SU-DHL-6 (cell line): ENCODE measurements around the gene ENO2.

Source experiments
- H2AFZ ChIP-seq: fragments of 200-600 bp; sonication (generic); 2 replicates; pipeline ENCODE4 v1.6.1; 2014; ENCODE audit warnings: low read depth, mild to moderate bottlenecking, moderate library complexity, mixed read lengths, antibody characterized with exemption, low read length; ENCODE audit not compliant: severe bottlenecking
- H3F3A ChIP-seq: fragments of 200-600 bp; shearing (Covaris generic); 2 replicates; pipeline ENCODE4 v1.6.0; 2016; ENCODE audit warnings: antibody characterized with exemption, mild to moderate bottlenecking; ENCODE audit not compliant: insufficient read depth
- H3K27ac ChIP-seq: fragments of 200-600 bp; sonication (generic); 2 replicates; pipeline ENCODE4 v1.5.1; 2016; ENCODE audit warnings: low read depth, mild to moderate bottlenecking, low read length, moderate library complexity, mixed read lengths
- H3K27me3 ChIP-seq: fragments of 200-600 bp; sonication (generic), shearing (Covaris generic); 2 replicates; pipeline ENCODE4 v1.6.0; 2014; ENCODE audit warnings: mild to moderate bottlenecking, low read length
- H3K36me3 ChIP-seq: fragments of 200-600 bp; sonication (generic); 2 replicates; pipeline ENCODE4 v1.6.1; 2014; ENCODE audit warnings: mild to moderate bottlenecking, low read length, mixed read lengths
- H3K4me2 ChIP-seq: fragments of 300-600, 200-600 bp; shearing (Covaris generic), sonication (generic); 2 replicates; pipeline ENCODE4 v1.6.0; 2014; ENCODE audit warnings: low read length, low read depth, mild to moderate bottlenecking; ENCODE audit not compliant: poor library complexity, severe bottlenecking
- H3K4me3 ChIP-seq: fragments of 200-600 bp; sonication (generic); 2 replicates; pipeline ENCODE4 v1.5.1; 2014; ENCODE audit warnings: antibody characterized with exemption, low read length, mild to moderate bottlenecking, mixed read lengths; ENCODE audit not compliant: insufficient read depth, poor library complexity, severe bottlenecking
- H3K79me2 ChIP-seq: fragments of 200-600 bp; sonication (generic); 2 replicates; pipeline ENCODE4 v1.6.1; 2014; ENCODE audit warnings: mild to moderate bottlenecking, low read length, moderate library complexity; ENCODE audit not compliant: insufficient read depth
- H3K9ac ChIP-seq: fragments of 200-600 bp; sonication (generic); 2 replicates; pipeline ENCODE4 v1.7.0; 2014; ENCODE audit warnings: mild to moderate bottlenecking, low read length
- H3K9me2 ChIP-seq: fragments of 200-600 bp; sonication (generic); replicated peaks from 2 replicates; pipeline ENCODE4 v1.6.1; 2014; ENCODE audit warnings: low read length; ENCODE audit not compliant: insufficient read depth
- H3K9me3 ChIP-seq: fragments of 200-600 bp; sonication (generic); 2 replicates; pipeline ENCODE4 v1.6.1; 2014; ENCODE audit warnings: low read length, mixed read lengths; ENCODE audit not compliant: insufficient read depth
- H4K20me1 ChIP-seq: fragments of 200-600 bp; sonication (generic); 2 replicates; pipeline ENCODE4 v1.6.1; 2014; ENCODE audit warnings: low read depth, mild to moderate bottlenecking, antibody characterized with exemption, low read length, moderate library complexity, mixed read lengths
- EZH2phosphoT487 ChIP-seq: fragments of 200-600 bp; sonication (generic), shearing (Covaris generic); conservative IDR thresholded peaks from 2 replicates; pipeline ENCODE4 v1.6.1; 2018; ENCODE audit warnings: mild to moderate bottlenecking, antibody characterized with exemption, low read length, moderate library complexity, mixed read lengths
- TF ChIP-seq, protein P1 (sequence below): fragments of 200-600 bp; sonication (generic); IDR thresholded peaks from one replicate; pipeline ENCODE4 v1.5.1; 2017; ENCODE audit warnings: antibody characterized with exemption, mild to moderate bottlenecking, low read length, moderate library complexity; ENCODE audit not compliant: insufficient read depth, poor library complexity, severe bottlenecking

ENO2 gene

DNA sequence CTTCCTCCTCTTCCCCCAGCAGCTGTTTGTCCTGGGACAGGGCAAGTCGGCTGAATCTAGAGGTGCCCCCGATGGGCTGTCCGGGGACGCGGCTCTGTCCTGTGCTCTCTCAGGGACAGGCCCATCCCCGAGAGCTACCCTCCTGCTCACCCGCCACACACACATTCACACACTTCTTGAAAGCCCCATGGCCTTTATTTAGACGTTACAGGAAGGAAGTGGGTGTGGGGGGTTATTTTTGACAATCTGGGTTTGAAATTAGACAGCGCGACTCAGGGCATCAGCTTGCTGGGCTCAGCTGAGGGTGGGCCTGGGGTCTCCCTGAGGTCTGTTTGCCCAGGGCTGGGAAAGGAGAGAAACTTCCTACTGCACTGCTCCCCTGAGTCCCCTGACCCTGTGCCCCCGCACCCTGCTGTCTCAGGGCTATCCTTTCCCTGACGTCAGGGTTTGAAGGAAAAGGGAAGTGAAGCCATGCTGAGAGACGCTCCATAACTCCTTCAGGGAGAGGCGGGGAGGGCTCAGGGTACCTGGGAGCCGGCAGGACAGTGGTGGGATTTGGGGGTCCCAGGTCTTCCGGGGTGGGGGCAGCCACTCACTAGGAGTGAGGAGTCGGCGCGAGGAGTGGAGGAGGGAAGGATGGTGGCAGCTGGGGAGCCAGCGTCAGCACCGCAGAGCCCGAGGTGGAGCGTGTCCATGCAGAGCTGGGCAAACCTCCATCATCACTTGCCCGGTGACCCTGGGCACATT is 44.9 kb downstream of the ENO2 start:
- H3K4me3 ChIP-seq: peak overlapping the region; percentile 31
- no peak overlapping the region for H2AFZ ChIP-seq
- TF ChIP-seq, protein P1, sequence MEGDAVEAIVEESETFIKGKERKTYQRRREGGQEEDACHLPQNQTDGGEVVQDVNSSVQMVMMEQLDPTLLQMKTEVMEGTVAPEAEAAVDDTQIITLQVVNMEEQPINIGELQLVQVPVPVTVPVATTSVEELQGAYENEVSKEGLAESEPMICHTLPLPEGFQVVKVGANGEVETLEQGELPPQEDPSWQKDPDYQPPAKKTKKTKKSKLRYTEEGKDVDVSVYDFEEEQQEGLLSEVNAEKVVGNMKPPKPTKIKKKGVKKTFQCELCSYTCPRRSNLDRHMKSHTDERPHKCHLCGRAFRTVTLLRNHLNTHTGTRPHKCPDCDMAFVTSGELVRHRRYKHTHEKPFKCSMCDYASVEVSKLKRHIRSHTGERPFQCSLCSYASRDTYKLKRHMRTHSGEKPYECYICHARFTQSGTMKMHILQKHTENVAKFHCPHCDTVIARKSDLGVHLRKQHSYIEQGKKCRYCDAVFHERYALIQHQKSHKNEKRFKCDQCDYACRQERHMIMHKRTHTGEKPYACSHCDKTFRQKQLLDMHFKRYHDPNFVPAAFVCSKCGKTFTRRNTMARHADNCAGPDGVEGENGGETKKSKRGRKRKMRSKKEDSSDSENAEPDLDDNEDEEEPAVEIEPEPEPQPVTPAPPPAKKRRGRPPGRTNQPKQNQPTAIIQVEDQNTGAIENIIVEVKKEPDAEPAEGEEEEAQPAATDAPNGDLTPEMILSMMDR: no peak
- no peak for TF ChIP-seq EZH2phosphoT487
- H3K27ac ChIP-seq: peak overlapping the region; percentile 30; the same call in 1 of the 2 replicates
- H4K20me1 ChIP-seq: no peaks in the 10 kb centered on the region
- no peaks in the 10 kb centered on the region for H3K36me3 ChIP-seq
- no peaks in the 10 kb centered on the region for H3K27me3 ChIP-seq
- no peaks in the 10 kb centered on the region for H3K9me2 ChIP-seq
- H3K79me2 ChIP-seq: no peaks in the 10 kb centered on the region
- H3K4me2 ChIP-seq: peak overlapping the region; percentile 61
- no peaks in the 10 kb centered on the region for H3K9me3 ChIP-seq
- peak overlapping the region; percentile 33 for H3K9ac ChIP-seq
- peaks cover 2% of the 10 kb centered on the region; the same call in 1 of the 2 replicates for H3F3A ChIP-seq

DNA sequence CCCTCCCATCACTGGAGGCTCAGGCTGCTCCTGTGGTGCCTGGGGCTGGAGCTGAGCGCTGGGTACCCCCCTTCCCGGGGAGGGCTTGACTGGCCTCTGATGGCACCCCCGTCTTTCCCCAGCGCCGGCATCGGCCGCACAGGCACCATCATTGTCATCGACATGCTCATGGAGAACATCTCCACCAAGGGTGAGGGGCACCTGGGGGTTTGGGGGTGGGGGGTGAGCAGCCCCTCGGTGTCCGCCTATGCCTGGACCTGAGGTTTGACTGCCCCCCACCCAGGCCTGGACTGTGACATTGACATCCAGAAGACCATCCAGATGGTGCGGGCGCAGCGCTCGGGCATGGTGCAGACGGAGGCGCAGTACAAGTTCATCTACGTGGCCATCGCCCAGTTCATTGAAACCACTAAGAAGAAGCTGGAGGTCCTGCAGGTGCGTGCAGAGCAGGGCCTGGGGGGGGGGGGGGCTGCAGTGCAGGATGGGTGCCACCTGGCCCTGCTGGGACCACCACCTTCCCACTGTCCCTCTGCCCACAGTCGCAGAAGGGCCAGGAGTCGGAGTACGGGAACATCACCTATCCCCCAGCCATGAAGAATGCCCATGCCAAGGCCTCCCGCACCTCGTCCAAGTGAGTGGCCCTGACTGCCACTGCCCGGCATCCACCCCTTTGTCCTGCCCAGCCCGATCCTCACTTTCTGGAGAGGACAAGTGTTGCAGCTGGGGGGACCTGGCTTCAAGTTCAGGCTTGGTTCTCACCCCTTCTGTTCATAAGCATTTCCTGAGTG is 45.6 kb downstream of the ENO2 start:
- no peaks in the 10 kb centered on the region for H4K20me1 ChIP-seq
- H3F3A ChIP-seq: peaks cover 9% of the 10 kb centered on the region; the same call in 1 of the 2 replicates
- H3K4me2 ChIP-seq: peak overlapping the region; percentile 61
- H3K9me2 ChIP-seq: no peaks in the 10 kb centered on the region
- TF ChIP-seq, protein P1: no peak
- no peak for TF ChIP-seq EZH2phosphoT487
- H3K27me3 ChIP-seq: no peaks in the 10 kb centered on the region
- H3K36me3 ChIP-seq: no peaks in the 10 kb centered on the region
- H3K79me2 ChIP-seq: no peaks in the 10 kb centered on the region
- H3K27ac ChIP-seq: no peak overlapping the region
- peak overlapping the region; percentile 31 for H3K4me3 ChIP-seq
- H2AFZ ChIP-seq: no peak overlapping the region
- no peak overlapping the region for H3K9ac ChIP-seq
- H3K9me3 ChIP-seq: no peaks in the 10 kb centered on the region

DNA sequence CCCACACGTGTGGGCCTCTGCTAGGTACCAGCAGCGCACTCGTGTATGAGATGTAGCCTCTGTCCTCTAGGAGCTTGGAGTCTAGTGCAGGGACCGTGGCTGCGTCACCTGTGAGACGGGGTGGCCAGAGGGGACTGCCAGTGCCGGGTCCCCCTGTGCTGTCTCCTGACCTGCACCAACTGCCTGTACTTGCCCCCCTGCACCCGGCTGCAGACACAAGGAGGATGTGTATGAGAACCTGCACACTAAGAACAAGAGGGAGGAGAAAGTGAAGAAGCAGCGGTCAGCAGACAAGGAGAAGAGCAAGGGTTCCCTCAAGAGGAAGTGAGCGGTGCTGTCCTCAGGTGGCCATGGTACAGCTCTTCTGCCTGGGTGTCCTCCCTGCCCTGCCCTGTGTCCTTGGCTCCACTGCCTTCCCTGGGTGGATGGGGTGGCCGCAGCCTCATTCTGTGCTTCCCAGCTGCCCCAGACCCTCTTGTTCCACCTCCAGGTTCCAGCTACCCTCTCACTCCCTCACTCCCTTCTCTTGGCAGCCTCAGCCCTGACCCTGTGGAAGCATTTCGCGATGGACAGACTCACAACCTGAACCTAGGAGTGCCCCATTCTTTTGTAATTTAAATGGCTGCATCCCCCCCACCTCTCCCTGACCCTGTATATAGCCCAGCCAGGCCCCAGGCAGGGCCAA is 46.4 kb downstream of the ENO2 start:
- no peaks in the 10 kb centered on the region for H3K9me2 ChIP-seq
- H3K36me3 ChIP-seq: no peaks in the 10 kb centered on the region
- no peak overlapping the region for H3K27ac ChIP-seq
- no peak overlapping the region for H3K9ac ChIP-seq
- H3K9me3 ChIP-seq: no peaks in the 10 kb centered on the region
- peaks cover 13% of the 10 kb centered on the region for H3F3A ChIP-seq
- H3K27me3 ChIP-seq: no peaks in the 10 kb centered on the region
- no peaks in the 10 kb centered on the region for H3K79me2 ChIP-seq
- no peak overlapping the region for H3K4me2 ChIP-seq
- no peak overlapping the region for H2AFZ ChIP-seq
- H4K20me1 ChIP-seq: no peaks in the 10 kb centered on the region
- no peak for TF ChIP-seq EZH2phosphoT487
- TF ChIP-seq, protein P1: no peak
- no peak overlapping the region for H3K4me3 ChIP-seq
